Activated CD8-positive, alpha-beta memory T cell treated with anti-CD3 and anti-CD28 coated beads for 36 hours (primary cell): ENCODE data around the gene CERS3. TPM values are rescaled to one million over a fixed set of nuclear protein-coding genes. Genes with fewer than 3 reads are reported as not detected.

Experiments
- CTCF ChIA-PET: fragments of 350-600 bp; sonication (Branson Sonifier 250); formaldehyde crosslinking; loops from one replicate; lab custom pipeline; 2021; ENCODE audit warnings: antibody characterized with exemption; lab: Charles Lee
- POLR2A ChIA-PET: fragments of 350-600 bp; sonication (Branson Sonifier 250); formaldehyde crosslinking; loops from one replicate; lab custom pipeline; 2021; ENCODE audit warnings: antibody characterized with exemption; lab: Charles Lee
- total RNA-seq, 2 experiments: library from RNA; stranded (reverse); gene quantifications; one replicate each; pipeline ENCODE4 v1.2.3, GENCODE V29; 2021

Gene CERS3
- total RNA-seq, 2 experiments from 2014 or later, result 0.15 TPM; not detected in 1

DNA sequence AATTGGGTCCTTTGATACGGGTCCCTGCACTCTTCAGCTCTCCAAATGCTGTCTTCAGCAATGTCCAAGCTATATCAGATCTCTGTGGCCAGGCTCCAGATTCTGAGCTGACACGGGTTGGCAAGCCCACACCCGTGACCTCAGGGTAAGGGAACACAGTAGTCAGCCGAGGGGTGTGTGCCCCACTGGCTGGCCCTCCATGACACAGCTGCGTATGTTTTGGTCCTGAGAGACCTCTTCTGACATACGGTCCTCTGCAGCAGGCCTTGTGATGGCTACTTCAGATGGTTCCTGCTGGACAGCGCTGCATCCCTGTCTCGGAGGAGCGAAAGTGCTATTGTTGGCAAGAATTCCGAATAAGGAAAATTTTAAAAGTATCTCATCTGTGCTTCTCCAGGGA is 101.8 kb downstream of the CERS3 start:
- CTCF ChIA-PET, result no interaction called here
- POLR2A ChIA-PET, result no interaction called here

GRCh38 chr15:100405179-100405578 is 123.6 kb downstream of the CERS3 start:
- CTCF ChIA-PET, result no interaction called here
- POLR2A ChIA-PET, result no interaction called here

- POLR2A ChIA-PET, result no interaction called here
- CTCF ChIA-PET, result no interaction called here
Observed at GRCh38 chr15:100400996-100401395, 127.8 kb downstream of the CERS3 start.

DNA sequence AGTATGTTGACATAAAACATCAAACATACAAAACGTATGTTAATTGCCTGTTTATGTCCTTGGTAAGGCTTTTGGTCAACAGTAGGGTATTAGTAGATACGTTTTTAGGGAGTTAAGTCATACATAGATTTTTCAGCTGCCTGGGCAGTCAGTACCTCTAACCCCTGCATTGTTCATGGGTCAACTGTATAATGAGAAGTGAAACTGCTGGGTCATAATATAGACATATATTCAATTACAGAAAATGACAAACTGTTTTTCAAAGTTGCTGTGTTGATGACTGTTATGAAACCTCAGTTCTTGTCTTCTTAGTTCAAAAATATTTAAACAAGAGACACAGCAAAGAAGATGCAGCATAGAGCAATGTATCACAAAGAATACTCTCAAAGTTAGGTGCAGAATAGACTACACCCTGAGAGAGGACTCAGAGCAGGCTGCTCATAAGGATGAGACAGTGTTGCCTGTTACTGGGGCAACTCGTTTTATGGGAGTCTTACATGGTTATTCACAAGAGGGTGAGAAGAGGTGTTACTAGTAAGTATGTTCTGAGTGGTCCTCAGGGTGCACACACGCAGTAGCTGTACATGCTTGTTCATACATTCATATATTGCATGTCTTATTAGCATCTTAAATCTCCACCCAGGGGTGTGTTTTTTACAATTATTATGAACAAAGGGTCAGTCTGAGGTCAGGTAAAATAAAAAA is 133.9 kb downstream of the CERS3 start:
- ChIA-PET POLR2A (no interaction called here), CTCF (no interaction called here)

GRCh38 chr15:100393008-100393407 is 135.7 kb downstream of the CERS3 start:
- CTCF ChIA-PET, result no interaction called here
- POLR2A ChIA-PET, result no interaction called here

DNA sequence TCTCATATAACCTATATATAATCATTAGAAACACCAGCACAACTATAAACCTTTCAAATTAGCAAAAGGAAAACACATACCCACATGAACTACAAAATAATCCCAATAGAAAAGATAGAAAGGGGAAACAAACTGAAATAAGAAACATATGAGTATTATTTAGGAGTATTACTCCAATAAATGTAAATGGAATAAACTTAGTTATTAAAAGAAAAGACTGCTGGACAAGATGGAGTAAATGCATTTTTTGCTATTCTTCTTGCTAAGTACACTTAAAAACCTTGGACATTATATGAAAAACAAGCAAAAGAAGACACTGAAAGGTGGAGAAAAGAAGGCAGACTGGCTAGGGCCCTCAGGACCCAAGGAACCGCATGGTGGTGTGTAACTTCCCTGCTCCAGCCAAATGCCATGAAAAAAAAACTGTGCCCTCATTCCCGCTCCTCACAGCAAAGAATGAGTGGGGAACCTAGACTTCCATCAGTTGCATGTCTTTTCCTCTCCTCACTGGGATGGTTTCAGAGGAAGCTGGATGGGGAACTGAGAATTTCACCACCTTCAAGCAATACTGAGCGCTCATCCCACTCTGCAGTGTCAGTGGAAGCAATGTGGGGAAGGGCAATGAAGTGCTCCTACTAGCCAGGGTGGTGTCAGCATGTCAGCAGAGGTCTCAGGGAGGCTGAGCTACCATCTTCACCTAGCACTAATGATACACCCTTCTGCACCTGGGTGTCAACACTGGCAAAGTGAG is 143.3 kb downstream of the CERS3 start:
- POLR2A ChIA-PET, result no interaction called here
- CTCF ChIA-PET, result no interaction called here

GRCh38 chr15:100384108-100384410 is 144.7 kb downstream of the CERS3 start:
- POLR2A ChIA-PET, result no interaction called here
- CTCF ChIA-PET, result interaction anchor here (2.0 kb wide), 1 partner anchor 34 kb away, joined by 12 read pairs; no protein-coding TSS in a partner anchor

DNA sequence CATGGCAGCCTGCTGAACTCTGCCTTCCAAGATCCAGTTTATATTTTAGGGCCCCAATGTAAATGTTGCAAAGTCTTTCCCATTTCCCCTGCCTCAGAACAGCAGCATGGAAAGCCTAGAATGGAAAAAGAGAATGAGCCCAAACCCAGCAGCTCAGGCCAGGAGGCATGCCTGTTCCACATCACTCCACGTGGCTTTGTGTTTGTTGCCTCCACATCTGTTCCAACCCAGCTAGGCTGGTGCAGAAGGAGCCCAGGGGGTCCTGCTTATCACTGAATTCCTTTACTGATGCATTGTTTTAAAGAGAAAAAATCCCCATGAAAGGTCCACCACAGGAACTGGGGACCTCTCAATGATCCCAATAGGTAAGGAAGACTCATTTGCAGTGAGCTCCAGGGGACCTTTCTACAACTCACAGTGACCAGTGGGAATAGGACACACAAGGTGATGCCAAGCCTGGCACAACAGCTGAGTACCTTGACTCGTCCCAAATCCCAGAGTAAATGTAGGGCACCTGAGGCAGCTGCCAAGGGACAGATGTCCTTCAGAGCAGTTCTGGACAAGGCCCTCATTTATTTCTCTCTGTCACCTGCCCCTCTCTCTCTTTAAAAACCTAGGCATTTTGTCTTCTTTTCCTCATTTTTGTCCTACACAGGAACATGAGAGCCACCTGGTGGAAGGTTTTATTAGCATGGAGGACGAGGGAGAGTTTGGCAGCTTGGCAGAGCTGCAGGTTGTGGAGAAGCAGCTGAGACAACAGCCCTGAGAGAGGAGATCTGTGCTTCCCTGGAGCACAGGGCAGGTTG is 145.2 kb downstream of the CERS3 start:
- ChIA-PET POLR2A (no interaction called here), CTCF (interaction anchor here (2.0 kb wide), 1 partner anchor 34 kb away, joined by 12 read pairs; no protein-coding TSS in a partner anchor)

DNA sequence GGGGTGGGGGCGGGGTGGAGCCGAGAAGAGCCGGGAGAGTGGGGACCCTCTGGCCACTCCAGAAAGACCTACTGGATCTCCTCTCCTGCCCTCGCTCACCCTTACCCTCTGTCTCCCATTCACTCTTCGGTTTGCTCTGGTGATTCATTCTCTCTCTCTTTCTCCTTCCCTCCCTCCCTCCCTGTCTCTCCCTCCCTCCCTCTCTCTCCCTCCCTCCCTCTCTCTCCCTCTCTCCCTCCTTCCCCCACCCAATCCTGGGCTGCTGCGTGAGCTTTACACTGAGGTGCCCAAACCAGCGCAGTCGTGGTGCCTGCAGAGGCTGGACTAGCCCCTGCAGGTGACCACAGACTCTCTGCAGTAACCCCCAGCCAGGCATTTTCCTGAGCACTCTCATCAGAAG is 154.8 kb downstream of the CERS3 start:
- ChIA-PET CTCF (no interaction called here), POLR2A (no interaction called here)

GRCh38 chr15:100373120-100373896 is 155.4 kb downstream of the CERS3 start:
- ChIA-PET CTCF (no interaction called here), POLR2A (no interaction called here)

DNA sequence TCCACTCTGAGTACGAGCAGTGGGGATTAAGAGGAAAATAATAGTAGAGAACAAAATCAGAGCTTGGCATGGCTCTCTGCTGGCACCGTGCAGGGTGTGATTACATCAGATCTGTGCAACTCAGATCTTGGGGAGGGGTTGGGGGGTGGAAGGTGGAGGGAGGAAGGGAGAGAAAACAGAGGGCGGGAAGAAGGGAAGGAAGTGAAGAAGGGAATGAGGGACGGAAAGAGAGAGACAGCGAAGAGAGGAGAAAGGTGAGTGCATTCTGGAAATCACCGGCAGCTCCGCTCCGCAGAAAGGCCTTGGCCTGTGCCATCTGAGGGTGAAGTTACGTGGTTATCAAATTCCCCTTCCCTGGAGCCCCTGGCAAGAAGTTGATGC is 156.0 kb downstream of the CERS3 start:
- CTCF ChIA-PET, result no interaction called here
- POLR2A ChIA-PET, result no interaction called here

- CTCF ChIA-PET, result no interaction called here
Observed at GRCh38 chr15:100355342-100355741, 173.4 kb downstream of the CERS3 start.

DNA sequence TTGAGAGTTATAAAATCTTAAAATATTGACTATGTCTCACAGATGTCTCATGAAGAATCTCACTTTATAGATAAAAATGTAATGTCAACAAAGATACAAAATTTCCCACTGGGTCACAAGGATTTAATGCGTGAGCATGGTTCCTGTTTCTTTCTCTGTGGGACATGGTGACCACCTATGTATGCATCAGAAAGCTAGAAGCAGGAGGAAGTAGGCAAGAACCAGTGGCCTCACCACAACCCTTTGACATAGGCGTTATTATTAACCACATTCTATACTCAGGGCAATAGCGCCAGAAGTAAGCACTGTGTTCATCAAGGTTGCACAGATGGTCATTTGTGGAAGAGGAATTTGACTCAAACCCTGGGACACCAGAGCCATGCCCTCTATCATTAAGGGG is 175.3 kb downstream of the CERS3 start:
- POLR2A ChIA-PET, result no interaction called here
- CTCF ChIA-PET, result no interaction called here

More at GRCh38 chr15:100355342-100355741, 173.4 kb downstream of the CERS3 start:
- POLR2A ChIA-PET, result no interaction called here

- ChIA-PET CTCF (interaction anchor here (0.6 to 5.1 kb wide), 18 partner anchors 8 to 1049 kb away, joined by 3 to 43 read pairs (median 6); partner anchors contain the start of genes ASB7 and LINS1), POLR2A (no interaction called here)
Observed at GRCh38 chr15:100350434-100351226, 178.1 kb downstream of the CERS3 start.

Other genes with a start within 250 kb of the CERS3 start
- gene ADAMTS17, start 187.0 kb downstream of the CERS3 start, total RNA-seq, result 1 to 10 TPM; 1.4 to 1.6 TPM
- gene LINS1, start 73.2 kb upstream of the CERS3 start, total RNA-seq, result 10 to 100 TPM; 24.5 to 28.9 TPM
- 10 to 100 TPM; 16.4 to 17.6 TPM for gene ASB7, start 73.6 kb upstream of the CERS3 start, total RNA-seq